ENCODE measurements around the gene DHPS.

- no peak for TF ChIP-seq CTCF (IDR thresholded peaks at IDR 0.05)
- TF ChIP-seq POLR2A (IDR thresholded peaks at IDR 0.05), result no peak
Measured at GRCh38 chr19:12665671-12666264, 15.9 kb downstream of the DHPS start.
